ENCODE data around the gene NANS.
"Not testable (repeated sequence)": the region's sequence is repeated elsewhere in the genome, so short reads cannot be mapped to it uniquely, and the experiment has no call there.

Gene NANS

GRCh38 chr9:98039607-98040017, 16.9 kb upstream of the NANS start:
- no peak for DNase-seq (ENCODE audit: low read depth)

DNA sequence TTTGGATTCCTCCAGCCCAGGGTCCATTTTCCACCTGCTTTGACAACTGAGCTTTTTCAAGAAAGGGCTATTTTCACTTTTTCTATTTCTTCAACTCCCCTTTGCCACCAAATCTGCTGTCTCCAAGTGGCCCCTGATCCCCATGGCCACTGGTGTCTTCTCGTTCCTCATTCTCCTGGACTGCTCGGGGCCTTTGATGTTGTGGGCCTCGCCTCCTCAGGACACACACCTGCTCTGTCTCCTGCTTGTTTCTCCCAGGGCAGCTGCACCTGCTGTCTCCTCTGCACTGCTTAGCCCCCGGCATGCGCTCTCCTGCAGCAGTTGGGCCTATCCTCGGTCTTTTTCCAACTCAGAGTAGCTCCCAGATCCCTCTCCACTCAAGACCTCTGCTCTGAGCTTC, 16.3 kb upstream of the NANS start:
- DNase-seq (ENCODE audit: low read depth) = no peak

- no peak for DNase-seq (ENCODE audit: low read depth)
These were observed 12.6 kb upstream of the NANS start for GRCh38 chr9:98043915-98044314.

- DNase-seq (ENCODE audit: low read depth) = no peak
These were observed 11.0 kb upstream of the NANS start for GRCh38 chr9:98045234-98046179.

DNA sequence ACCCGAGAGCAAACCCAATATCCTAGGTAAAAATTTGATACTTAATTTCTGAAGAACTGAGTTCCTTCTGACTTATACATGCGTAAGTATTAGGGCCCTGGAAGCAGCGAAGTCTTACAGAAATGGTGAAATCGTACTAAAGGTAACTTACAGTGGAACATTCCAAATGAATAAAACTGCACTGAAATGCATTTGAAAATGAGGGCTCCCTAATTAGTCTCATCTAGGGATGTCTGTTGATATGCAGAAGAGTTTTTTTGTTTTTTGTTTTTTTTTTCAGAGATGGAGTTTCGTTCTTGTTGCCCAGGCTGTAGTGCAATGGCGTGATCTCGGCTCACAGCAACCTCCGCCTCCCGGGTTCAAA, 10.4 kb upstream of the NANS start:
- DNase-seq (ENCODE audit: low read depth) = no peak

DNA sequence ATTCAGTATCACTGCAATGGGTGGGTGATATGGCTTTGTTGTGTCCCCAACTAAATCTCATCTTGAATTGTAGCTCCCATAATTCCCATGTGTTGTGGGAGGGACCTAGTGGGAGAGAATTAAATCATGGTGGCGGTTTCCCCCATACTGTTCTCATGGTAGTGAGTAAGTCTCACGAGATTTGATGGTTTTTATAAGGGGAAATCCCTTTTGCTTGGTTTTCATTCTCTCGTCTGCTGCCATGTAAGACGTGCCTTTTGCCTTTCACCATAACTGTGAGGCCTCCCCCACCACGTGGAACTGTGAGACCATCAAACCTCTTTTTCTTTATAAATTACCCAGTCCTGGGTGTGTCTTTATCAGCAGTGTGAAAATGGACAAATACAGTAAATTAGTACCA, 9.5 kb upstream of the NANS start:
- DNase-seq (ENCODE audit: low read depth) = no peak

- DNase-seq (ENCODE audit: low read depth) = no peak
These were observed 7.1 kb upstream of the NANS start for GRCh38 chr9:98049288-98050072.

DNA sequence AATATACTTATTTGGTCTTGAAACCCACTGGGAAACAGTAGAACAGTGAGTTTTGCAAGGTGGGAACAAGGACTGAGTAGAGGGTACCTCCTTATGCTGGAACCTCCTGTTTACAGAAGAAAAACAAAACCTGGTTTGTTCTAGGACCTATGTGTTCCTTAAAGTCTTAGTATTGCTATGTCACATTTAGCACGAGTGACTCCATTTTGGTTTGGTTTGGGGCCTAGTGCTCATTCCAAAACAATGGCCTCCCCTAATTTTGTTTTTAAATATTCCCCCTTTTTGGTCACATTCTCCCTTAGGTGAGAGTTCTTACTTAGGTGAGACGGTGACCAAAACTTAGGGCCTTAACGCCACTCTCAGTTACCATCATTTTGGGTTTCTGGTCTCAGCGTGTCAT, 6.2 kb upstream of the NANS start:
- no peak for DNase-seq (ENCODE audit: low read depth)

DNA sequence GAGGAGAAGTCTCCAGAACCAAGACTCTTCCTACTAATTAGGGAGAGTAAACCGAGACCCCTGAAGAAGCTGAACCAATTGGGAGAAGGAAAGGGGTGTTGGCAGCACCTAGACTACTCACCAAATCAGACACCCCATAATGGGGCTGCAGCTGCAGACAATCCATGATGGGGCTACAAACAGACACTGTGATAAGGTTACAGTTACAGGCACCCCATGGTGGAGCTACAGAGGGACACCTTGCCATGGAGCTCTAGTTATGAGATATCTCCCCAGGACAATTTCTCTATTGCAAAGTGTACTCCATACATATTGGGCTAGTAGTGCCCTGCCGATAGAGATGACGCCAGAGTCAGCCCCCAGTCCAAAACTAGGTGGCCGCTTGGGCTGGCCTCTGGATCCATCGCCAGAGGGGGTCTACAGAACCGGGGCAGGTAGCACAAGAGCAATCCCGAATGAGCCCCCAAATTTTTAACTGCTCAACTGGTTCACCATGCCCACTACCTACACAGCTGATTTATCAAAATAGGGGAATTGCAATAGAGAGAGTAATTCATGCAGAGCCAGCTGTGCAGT, 2.1 kb upstream of the NANS start:
- no peak for DNase-seq (ENCODE audit: low read depth)

- peak; percentile 4 for DNase-seq (ENCODE audit: low read depth)
These were observed 737 bp downstream of the NANS start for GRCh38 chr9:98057138-98057799.

DNA sequence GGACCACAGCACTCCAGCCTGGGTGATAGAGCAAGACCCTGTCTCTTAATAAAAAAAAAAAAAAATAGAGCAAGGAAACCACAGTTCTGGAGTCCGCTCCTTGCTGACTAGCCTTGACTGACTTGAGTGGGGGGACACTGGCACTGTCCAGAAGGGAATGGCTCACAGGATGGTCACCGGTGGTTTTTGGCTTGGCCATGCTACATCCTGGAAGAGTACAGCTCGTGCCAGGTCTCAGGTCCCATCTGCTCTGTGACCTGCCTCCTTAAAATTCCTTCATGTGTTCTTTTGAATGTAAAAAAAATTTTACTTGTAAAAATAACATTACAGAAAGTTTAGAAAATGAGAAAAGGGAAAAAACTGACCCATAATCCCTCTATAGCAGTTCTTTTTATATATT, 5.6 kb downstream of the NANS start:
- DNase-seq (ENCODE audit: low read depth) = no peak

DNA sequence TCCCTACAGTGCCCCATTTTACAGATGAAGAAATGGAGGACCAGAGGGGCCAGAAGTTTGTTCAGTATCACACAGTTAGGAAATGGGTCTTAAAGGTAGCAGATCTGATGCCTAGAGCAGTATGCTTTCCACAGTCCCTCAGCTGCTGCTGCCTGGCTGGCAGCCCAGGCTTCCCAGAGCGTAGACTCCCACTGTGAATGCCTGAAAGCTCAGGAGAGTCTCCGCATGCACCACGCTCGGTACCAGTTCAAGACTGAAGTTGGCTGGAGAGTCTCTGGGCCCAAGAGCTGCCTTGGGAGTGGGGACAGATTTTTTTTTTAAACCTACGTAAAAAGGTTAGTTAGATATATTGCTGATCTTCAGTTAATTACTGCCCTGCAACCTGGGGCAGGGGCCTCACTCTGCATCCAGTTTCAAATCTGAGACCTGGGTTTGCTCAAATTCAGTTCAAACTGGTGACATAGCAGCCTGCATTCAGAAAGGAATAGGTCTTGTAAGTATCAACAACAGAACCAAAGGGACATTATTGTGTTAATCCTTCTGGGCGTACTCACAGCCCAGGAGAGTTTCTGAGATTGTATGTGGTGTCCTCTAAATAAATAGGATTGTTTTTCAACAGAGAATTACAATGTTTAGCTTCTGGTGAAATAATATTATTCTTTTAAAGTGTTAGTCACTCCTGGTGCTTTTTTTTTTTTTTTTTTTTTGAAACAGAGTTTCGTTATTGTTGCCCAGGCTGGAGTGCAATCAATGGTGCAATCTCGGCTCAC, 8.3 kb downstream of the NANS start:
- DNase-seq (ENCODE audit: low read depth) = no peak

DNA sequence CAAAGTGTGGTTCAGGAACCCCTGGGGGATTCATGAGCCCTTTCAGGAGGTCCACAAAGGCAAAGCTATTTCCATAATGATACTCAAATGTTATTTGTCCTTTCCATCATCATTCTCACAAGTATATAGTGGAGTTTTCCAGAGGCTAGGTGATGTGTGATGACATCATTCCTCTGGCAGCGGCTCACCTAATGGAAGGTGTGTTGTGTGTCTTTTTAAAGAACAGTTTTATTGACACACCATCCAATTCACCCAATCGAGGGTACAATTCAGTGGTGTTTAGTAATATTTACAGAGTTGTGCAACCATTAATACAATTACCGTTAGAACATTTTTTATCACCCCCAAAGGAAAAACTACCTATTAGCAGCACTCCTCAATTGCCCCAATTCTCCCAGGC, 9.7 kb downstream of the NANS start:
- no peak for DNase-seq (ENCODE audit: low read depth)

DNA sequence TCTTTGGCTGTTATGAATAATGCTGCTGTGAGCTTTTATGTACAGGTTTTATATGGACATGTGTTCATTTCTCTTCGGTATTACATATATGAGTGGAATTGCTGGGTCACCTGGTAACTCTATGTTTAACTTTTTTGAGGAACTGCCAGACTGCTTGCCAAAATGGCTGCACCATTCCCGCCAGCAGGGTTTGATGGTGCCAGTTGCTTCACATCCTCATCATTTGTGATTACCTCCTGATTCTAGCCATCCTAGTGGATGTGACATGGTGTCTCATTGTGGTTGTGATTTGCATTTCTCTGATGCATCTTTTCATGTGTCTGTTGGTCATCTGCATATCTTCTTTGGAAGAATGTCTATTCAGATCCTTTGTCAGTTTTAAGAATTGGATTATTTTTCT, 10.7 kb downstream of the NANS start:
- no peak for DNase-seq (ENCODE audit: low read depth)

DNA sequence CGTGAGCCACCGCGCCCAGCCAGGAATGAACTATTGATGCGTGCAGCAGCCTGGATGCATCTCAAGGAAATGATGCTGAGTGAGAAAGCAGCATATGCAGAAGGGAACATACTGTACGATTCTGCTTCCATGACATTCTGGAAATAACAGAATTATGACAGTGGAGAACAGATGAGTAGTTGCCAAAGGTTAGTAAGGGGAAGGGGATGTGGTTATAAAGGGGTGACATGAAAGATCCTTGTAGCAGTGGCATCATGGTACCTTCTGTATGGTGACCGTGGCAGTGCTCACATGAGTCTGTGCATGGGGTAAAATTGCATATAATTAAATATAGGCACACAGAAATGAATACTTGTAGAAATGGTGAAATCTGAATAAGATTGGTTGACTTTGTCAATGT, 13.0 kb downstream of the NANS start:
- DNase-seq (ENCODE audit: low read depth) = no peak

DNA sequence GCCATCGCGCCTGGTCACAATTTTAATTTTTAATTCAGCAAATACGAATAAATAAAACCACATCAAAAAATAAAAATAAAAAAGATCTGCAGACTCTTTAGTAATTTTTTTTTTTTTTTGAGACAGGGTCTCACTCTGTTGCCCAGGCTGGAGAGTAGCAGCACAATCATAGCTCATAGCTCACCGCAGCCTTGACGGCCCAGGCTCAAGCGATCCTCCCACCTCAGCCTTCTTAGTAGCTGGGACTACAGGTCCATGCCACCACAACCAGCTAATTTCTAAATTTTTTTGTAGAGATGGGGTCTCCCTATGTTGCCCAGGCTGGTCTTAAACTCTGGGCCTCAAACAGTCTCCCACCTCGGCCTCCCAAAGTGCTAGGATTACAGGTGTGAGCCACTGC, 14.2 kb downstream of the NANS start:
- no peak for DNase-seq (ENCODE audit: low read depth)

DNA sequence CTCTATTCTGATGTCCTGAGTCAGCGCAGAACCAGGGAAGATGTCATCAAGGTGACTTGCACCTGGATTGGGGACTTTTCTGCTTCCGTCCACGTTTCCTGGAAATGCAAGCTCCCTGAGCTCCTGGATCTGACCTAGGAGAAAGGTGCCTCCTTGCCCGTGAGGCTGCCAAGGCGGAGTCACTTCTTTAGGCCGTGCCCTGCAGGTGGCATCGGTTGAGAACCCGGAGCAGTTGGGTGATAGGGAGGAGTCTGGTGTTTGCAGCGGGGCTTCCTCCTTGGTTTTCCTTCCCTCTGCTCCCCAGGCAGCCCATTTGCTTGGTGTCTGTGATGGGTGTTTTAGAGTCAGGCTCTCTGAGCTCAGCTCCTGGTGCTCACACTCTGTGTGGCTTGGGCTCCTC, 15.2 kb downstream of the NANS start:
- no peak for DNase-seq (ENCODE audit: low read depth)

DNA sequence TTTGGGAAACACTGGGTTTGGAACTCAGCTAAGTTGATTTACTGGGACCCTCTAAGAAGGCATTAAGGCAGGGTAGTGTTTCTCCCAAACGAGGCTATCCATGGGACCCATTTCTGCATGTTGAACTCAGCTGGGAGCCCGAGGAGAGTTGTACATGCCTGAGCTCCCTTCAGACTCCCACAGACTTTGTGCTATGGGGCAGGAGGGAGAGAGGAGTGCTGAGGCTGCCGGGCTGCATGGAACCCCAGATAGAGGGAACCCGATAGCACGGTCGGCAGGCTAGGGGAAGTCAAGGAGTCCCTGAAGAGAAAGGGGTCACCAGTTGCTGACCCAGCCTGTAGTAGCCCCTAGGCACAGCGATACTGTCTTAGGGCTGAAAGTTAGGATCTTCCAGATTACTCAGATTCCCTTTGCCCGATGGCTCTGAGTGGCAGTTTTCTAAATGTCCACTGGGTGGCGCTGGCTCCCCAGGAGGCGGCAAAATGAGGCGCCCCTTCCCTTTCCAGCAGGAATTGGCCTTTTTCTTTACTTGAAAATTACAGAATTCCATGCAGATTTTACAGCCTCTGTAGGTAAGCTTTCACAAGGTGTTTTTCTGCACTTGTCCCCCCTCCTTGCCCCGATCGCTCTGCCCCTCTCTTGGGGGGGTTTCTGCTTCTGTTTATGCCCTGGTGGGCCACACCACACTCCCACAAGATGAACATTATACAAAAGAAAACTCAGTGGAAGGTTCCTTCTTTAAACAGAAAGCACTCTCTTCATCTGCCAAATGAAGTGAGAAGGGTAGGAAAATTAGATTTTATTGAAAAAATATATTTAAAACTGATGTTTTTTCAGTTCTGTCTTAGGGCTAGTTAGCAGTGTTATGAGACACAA, 17.8 kb downstream of the NANS start:
- no peak for DNase-seq (ENCODE audit: low read depth)

- peak; percentile 73 for DNase-seq (ENCODE audit: low read depth)
These were observed 18.8 kb downstream of the NANS start for GRCh38 chr9:98075332-98075805.

DNA sequence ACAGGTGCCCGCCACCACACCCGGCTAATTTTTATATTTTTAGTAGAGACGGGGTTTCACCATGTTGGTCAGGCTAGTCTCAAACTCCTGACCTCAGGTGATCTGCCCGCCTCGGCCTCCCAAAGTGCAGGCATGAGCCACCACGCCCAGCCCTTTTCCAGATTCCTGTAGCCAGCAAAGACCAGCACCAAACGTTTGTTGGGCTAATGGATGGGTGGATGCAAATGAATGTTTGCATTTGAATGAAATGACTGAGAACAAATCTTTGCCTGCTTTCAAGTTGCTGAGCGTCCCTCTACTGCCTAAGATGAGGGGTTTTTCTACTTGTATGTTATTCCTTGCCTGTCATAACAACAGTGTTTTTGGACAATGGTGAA, 20.0 kb downstream of the NANS start:
- DNase-seq (ENCODE audit: low read depth) = not testable (repeated sequence)

DNA sequence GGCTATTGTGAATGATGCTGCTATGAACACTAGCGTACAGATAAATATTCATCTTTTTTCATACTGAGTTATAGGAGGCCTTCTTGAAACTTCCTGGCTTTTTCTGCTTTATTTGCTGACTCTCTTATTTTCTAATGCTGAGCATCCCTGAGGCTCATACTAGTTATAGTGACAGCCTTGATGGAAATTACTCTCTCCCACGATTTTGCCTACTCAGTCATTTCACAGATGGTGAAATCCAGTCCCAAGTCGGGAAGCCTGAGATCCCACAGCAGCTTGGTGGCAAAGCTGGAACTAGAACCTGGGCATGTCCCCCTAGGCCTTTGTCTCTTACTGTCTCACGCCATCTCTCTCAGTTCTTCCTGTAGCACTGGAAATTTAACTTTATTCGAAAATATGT, 22.4 kb downstream of the NANS start:
- no peak for DNase-seq (ENCODE audit: low read depth)

Data from GM04503 (cell line).